Osteocyte (in vitro differentiated cells): ENCODE data around the gene IQUB. TPM values are rescaled to one million over a fixed set of nuclear protein-coding genes. Genes with fewer than 3 reads are reported as not detected.

ENCODE experiments used
- DNase-seq: peaks from one replicate; pipeline ENCODE4 v3.0.0; 2021; ENCODE audit warnings: mixed read lengths; ENCODE audit not compliant: unreplicated experiment; ENCODE audit errors: extremely low spot score
- H3K27ac Mint-ChIP-seq: one replicate; pipeline ENCODE4 v1.8.0; 2021; ENCODE audit warnings: mild to moderate bottlenecking, mixed read lengths; ENCODE audit not compliant: unreplicated experiment
- H3K27me3 Mint-ChIP-seq: one replicate; pipeline ENCODE4 v1.8.0; 2021; ENCODE audit warnings: mixed read lengths; ENCODE audit not compliant: unreplicated experiment
- H3K36me3 Mint-ChIP-seq: one replicate; pipeline ENCODE4 v1.8.0; 2021; ENCODE audit warnings: mixed read lengths; ENCODE audit not compliant: unreplicated experiment
- H3K4me1 Mint-ChIP-seq: one replicate; pipeline ENCODE4 v1.8.0; 2021; ENCODE audit warnings: mixed read lengths; ENCODE audit not compliant: unreplicated experiment
- H3K4me3 Mint-ChIP-seq: one replicate; pipeline ENCODE4 v1.8.0; 2021; ENCODE audit warnings: mild to moderate bottlenecking, moderate library complexity, mixed read lengths; ENCODE audit not compliant: unreplicated experiment
- H3K9me3 Mint-ChIP-seq: one replicate; pipeline ENCODE4 v1.8.0; 2021; ENCODE audit warnings: mixed read lengths; ENCODE audit not compliant: unreplicated experiment
- total RNA-seq: library from RNA; stranded (reverse); gene quantifications from 2 replicates; pipeline ENCODE4 v1.2.1, GENCODE V29; 2021
- TF ChIP-seq, protein P1 (sequence below): fragments of 200-600 bp; sonication (generic); IDR thresholded peaks from 2 replicates; pipeline ENCODE4 v1.5.0; 2021; ENCODE audit warnings: antibody characterized with exemption, mild to moderate bottlenecking, moderate library complexity

IQUB gene
- total RNA-seq, 1 donor from 2014 or later, result 0.32 TPM

DNA sequence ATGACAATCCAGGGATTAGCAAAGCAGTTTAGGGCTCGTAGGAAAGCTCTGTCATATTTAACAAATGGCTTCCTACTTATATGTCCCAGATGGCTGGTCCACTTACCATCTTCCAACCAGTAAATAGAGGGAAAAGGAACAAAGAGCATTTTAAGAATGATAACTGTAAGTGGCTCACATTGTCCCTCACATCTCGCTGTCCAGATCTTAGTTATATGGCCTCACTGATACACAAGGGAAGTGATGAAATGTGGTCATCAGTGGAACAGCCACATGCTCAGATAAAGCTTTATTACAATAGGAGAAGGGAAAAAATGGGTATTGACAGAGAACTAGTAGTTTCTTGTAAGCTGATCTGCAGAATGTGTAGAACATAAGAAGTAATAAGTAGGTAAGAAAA is 35.8 kb downstream of the IQUB start:
- H3K9me3 Mint-ChIP-seq, result no peaks in the 10 kb centered on the region
- no peak for DNase-seq
- peaks cover 38% of the 10 kb centered on the region for H3K27me3 Mint-ChIP-seq
- no peaks in the 10 kb centered on the region for H3K4me1 Mint-ChIP-seq
- no peak overlapping the region for H3K27ac Mint-ChIP-seq
- TF ChIP-seq, protein P1, sequence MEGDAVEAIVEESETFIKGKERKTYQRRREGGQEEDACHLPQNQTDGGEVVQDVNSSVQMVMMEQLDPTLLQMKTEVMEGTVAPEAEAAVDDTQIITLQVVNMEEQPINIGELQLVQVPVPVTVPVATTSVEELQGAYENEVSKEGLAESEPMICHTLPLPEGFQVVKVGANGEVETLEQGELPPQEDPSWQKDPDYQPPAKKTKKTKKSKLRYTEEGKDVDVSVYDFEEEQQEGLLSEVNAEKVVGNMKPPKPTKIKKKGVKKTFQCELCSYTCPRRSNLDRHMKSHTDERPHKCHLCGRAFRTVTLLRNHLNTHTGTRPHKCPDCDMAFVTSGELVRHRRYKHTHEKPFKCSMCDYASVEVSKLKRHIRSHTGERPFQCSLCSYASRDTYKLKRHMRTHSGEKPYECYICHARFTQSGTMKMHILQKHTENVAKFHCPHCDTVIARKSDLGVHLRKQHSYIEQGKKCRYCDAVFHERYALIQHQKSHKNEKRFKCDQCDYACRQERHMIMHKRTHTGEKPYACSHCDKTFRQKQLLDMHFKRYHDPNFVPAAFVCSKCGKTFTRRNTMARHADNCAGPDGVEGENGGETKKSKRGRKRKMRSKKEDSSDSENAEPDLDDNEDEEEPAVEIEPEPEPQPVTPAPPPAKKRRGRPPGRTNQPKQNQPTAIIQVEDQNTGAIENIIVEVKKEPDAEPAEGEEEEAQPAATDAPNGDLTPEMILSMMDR, result no peak
- H3K36me3 Mint-ChIP-seq, result no peaks in the 10 kb centered on the region
- H3K4me3 Mint-ChIP-seq, result no peak overlapping the region

DNA sequence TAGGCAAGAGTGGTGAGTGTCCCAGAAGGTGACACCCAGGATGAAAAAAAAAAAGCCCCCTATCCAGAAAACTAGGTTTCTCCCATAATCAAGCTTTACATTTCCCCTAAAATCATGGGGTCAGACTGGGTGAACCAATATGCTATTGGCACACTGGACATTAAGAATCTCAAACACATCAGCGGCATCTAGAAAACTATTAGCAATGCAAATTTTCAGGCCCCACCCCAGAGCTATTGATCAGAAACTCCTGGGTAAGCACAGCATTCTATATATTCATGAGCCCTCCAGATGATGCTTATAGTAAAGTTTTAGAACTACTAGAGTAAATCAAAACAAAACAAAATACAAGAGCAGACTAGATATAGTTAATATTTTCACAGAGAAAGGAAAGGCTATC is 36.4 kb downstream of the IQUB start:
- TF ChIP-seq, protein P1, result no peak
- DNase-seq, result no peak
- Mint-ChIP-seq H3K4me3 (no peak overlapping the region), H3K4me1 (no peaks in the 10 kb centered on the region), H3K9me3 (no peaks in the 10 kb centered on the region), H3K27ac (no peak overlapping the region), H3K36me3 (no peaks in the 10 kb centered on the region), H3K27me3 (peaks cover 41% of the 10 kb centered on the region)

DNA sequence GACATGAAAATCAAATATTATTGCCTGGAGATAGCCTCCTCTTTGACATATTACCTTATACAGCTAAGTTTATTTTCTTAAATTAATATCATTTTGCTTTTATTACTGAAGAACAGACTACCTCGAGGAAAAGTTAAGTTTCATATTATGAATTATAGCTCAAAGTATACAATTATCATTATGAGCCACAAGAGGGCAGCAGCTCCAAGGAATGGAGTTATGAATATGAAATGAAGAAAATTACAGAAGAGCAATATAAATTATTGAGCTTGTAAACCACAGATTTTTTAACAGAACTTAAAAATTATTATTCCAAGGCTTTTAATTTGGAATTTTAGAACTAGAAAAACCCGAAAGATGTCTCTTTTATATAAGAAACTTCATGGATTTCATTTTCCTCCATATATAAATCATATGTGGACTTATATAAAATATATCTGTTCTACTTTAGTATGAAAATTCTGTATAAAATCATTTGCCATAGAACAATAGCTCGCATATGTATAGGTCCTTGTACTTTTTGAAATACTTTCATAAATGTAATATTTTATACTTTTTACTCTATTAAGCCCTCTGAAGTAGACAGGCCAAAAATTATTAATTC is 40.1 kb downstream of the IQUB start:
- Mint-ChIP-seq H3K36me3 (no peaks in the 10 kb centered on the region), H3K27ac (no peak overlapping the region), H3K4me3 (no peak overlapping the region), H3K4me1 (no peaks in the 10 kb centered on the region), H3K27me3 (peaks cover 35% of the 10 kb centered on the region), H3K9me3 (peaks cover 3% of the 10 kb centered on the region)
- DNase-seq, result no peak
- TF ChIP-seq, protein P1, result peak; percentile 74

DNA sequence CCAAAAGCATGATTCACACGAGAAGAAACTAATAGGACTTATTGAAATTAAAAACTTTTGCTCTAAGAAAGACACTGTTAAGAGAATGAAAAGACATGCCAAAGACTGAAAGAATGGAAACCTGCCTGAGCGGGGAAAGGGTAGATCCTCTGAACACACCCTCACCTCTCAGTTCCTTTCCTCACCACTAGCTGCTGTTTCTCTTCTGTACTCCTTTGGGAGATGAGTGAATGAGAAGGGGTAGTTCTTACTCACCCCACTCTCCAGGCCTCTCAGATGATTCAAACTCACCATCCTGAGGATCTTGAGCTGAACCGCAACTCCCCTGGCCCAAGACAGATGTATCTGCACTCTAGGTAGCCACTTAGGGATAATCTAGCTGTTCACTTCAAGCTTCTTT is 41.9 kb downstream of the IQUB start:
- peaks cover 3% of the 10 kb centered on the region for H3K9me3 Mint-ChIP-seq
- no peaks in the 10 kb centered on the region for H3K4me1 Mint-ChIP-seq
- no peak for DNase-seq
- no peak overlapping the region for H3K27ac Mint-ChIP-seq
- peaks cover 21% of the 10 kb centered on the region for H3K27me3 Mint-ChIP-seq
- H3K4me3 Mint-ChIP-seq, result no peak overlapping the region
- no peaks in the 10 kb centered on the region for H3K36me3 Mint-ChIP-seq
- TF ChIP-seq, protein P1, result no peak

DNA sequence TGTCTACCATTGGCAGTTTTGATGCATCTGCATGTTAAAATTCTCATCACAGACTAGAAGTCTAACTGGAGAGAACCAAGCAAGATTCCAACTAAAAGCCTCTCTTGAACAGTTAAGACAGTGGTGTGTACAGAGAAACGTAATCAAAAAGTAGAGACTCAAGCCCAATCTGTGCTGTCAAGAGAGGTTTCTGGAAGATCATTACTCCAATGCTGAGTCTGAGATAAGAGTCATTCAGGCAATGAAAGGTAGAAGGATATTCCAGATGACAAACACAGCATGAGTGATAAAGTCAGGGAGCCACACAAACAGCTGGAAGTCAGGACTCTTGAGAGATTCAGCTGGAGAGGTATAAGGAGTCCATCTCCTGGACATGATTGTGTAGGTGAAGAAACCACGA is 48.7 kb downstream of the IQUB start:
- H3K4me1 Mint-ChIP-seq, result no peaks in the 10 kb centered on the region
- no peak overlapping the region for H3K27ac Mint-ChIP-seq
- H3K27me3 Mint-ChIP-seq, result peaks cover 26% of the 10 kb centered on the region
- DNase-seq, result no peak
- H3K9me3 Mint-ChIP-seq, result peaks cover 3% of the 10 kb centered on the region
- TF ChIP-seq, protein P1, result no peak
- H3K36me3 Mint-ChIP-seq, result no peaks in the 10 kb centered on the region
- H3K4me3 Mint-ChIP-seq, result no peak overlapping the region
